ENCODE results near the gene NBAS. TPM values are rescaled to one million over a fixed set of nuclear protein-coding genes. Genes with fewer than 3 reads are reported as not detected.

Gene NBAS
- total and polyA plus RNA-seq, 9 donors, result 25.8 to 48.9 (median 43.4) TPM

- Histone ChIP-seq H3K4me3 (no peak overlapping the region), H3K4me1 (ENCODE audit: insufficient read depth) (no peaks in the 10 kb centered on the region), H3K27me3 (no peaks in the 10 kb centered on the region), H3K27ac (no peak overlapping the region), H3K36me3 (no peaks in the 10 kb centered on the region), H3K9me3 (no peaks in the 10 kb centered on the region)
- TF ChIP-seq POLR2A (IDR thresholded peaks at IDR 0.05) (no peak), EP300 (IDR thresholded peaks at IDR 0.05) (no peak), CTCF (IDR thresholded peaks at IDR 0.05) (no peak)
- WGBS, 3 donors, result 93 to 100% (median 97%) methylated on average over 2 of the region's 2 CpGs
- intact Hi-C loops (cut with DNase I), result no loop called here
- DNase-seq, result no peak
These were observed 110.3 kb downstream of the NBAS start for GRCh38 chr2:15450808-15451207.

GRCh38 chr2:15449556-15450236 is 111.4 kb downstream of the NBAS start:
- no peak overlapping the region for H3K27ac ChIP-seq
- H3K36me3 ChIP-seq, result no peaks in the 10 kb centered on the region
- TF ChIP-seq CTCF (IDR thresholded peaks at IDR 0.05), result no peak
- TF ChIP-seq EP300 (IDR thresholded peaks at IDR 0.05), result no peak
- no peak for TF ChIP-seq POLR2A (IDR thresholded peaks at IDR 0.05)
- no peak for DNase-seq
- intact Hi-C loops (cut with DNase I), result no loop called here
- H3K4me1 ChIP-seq (ENCODE audit: insufficient read depth), result no peaks in the 10 kb centered on the region
- no peak overlapping the region for H3K4me3 ChIP-seq
- no peaks in the 10 kb centered on the region for H3K9me3 ChIP-seq
- 73 to 79% (median 77%) methylated on average over 2 of the region's 2 CpGs for WGBS, 3 donors
- no peaks in the 10 kb centered on the region for H3K27me3 ChIP-seq

- H3K27me3 ChIP-seq, result no peaks in the 10 kb centered on the region
- no peaks in the 10 kb centered on the region for H3K9me3 ChIP-seq
- no peak overlapping the region for H3K27ac ChIP-seq
- WGBS, 3 donors, result 88 to 94% (median 93%) methylated on average over 5 of the region's 5 CpGs
- TF ChIP-seq CTCF (IDR thresholded peaks at IDR 0.05) (no peak), EP300 (IDR thresholded peaks at IDR 0.05) (no peak)
- H3K36me3 ChIP-seq, result no peaks in the 10 kb centered on the region
- H3K4me1 ChIP-seq (ENCODE audit: insufficient read depth), result no peaks in the 10 kb centered on the region
- DNase-seq, result no peak
- no peak overlapping the region for H3K4me3 ChIP-seq
- intact Hi-C loops (cut with DNase I), result no loop called here
These were observed 112.8 kb downstream of the NBAS start for GRCh38 chr2:15448250-15448839.

GRCh38 chr2:15447381-15447780 is 113.8 kb downstream of the NBAS start:
- Histone ChIP-seq H3K4me1 (ENCODE audit: insufficient read depth) (no peaks in the 10 kb centered on the region), H3K4me3 (no peak overlapping the region), H3K36me3 (no peaks in the 10 kb centered on the region), H3K9me3 (no peaks in the 10 kb centered on the region), H3K27ac (no peak overlapping the region), H3K27me3 (no peaks in the 10 kb centered on the region)
- TF ChIP-seq CTCF (IDR thresholded peaks at IDR 0.05), result no peak
- no peak for TF ChIP-seq EP300 (IDR thresholded peaks at IDR 0.05)
- TF ChIP-seq POLR2A (IDR thresholded peaks at IDR 0.05), result no peak
- WGBS, 3 donors, result 95 to 97% (median 97%) methylated on average over 2 of the region's 2 CpGs
- DNase-seq, result no peak
- intact Hi-C loops (cut with DNase I), result no loop called here

Data from ovary (tissue), 9 donors.